B cell (primary cell): Measurements from ENCODE around the gene PIP5KL1. TPM values are rescaled to one million over a fixed set of nuclear protein-coding genes. Genes with fewer than 3 reads are reported as not detected.

Experiments
- ATAC-seq: fragments of 200-7000 bp; cut with Tn5 transposase; one replicate; pipeline ENCODE4 v1.10.0; 2021; ENCODE audit warnings: low read depth, mild to moderate bottlenecking, moderate number of reproducible peaks, moderate library complexity
- CTCF ChIA-PET: fragments of 350-600 bp; sonication (Branson Sonifier 250); formaldehyde crosslinking; loops from one replicate; lab custom pipeline; 2021; ENCODE audit warnings: antibody characterized with exemption, inconsistent platforms; lab: Charles Lee
- POLR2A ChIA-PET: fragments of 350-600 bp; sonication (Branson Sonifier 250); formaldehyde crosslinking; loops from one replicate; lab custom pipeline; 2021; ENCODE audit warnings: antibody characterized with exemption; lab: Charles Lee
- DNase-seq: peaks from one replicate; pipeline ENCODE4 v3.0.0; 2013
- H2AFZ ChIP-seq: 2 replicates; pipeline ENCODE4 v1.6.1; 2012; ENCODE audit warnings: mild to moderate bottlenecking, low read depth, low read length; ENCODE audit not compliant: insufficient read depth, poor library complexity, severe bottlenecking
- H3K27ac ChIP-seq, 2 donors: 1 replicate in 1 of 2; 2 replicates in 1 of 2; pipeline ENCODE4 v1.5.1; 2012 to 2013; ENCODE audit warnings: low read length in 2 of 2, mild to moderate bottlenecking in 2 of 2, moderate library complexity in 1 of 2
- H3K27me3 ChIP-seq, 4 experiments: fragments of 200-600 bp in 1 of 4; sonication (generic) in 1 of 4; replicated peaks in 1 of 4; 1 replicate in 2 of 4; 2 replicates in 2 of 4; pipeline versions ENCODE4 v1.6.1 to v1.7.0; 2013 to 2016; ENCODE audit warnings: low read length in 3 of 4, mild to moderate bottlenecking in 2 of 4, mixed read lengths in 1 of 4, moderate library complexity in 1 of 4; ENCODE audit not compliant: insufficient read depth in 4 of 4, control insufficient read depth in 3 of 4; ENCODE audit errors: control extremely low read depth in 1 of 4
- H3K36me3 ChIP-seq, 2 experiments: replicated peaks in 1 of 2; 1 replicate in 1 of 2; 2 replicates in 1 of 2; pipeline versions ENCODE4 v1.6.1 to v1.7.1; 2013; ENCODE audit warnings: low read length in 1 of 2; ENCODE audit not compliant: insufficient read depth in 2 of 2, control insufficient read depth in 1 of 2; ENCODE audit errors: control extremely low read depth in 1 of 2, extremely low read depth in 1 of 2
- H3K4me1 ChIP-seq, 2 donors: fragments of 200-600 bp in 1 of 2; sonication (generic) in 1 of 2; 1 replicate in 1 of 2; 2 replicates in 1 of 2; pipeline versions ENCODE4 v1.5.1 to v1.6.1; 2013 to 2017; ENCODE audit warnings: low read length in 2 of 2; ENCODE audit not compliant: control insufficient read depth in 2 of 2, insufficient read depth in 2 of 2
- H3K4me2 ChIP-seq: replicated peaks from 2 replicates; pipeline ENCODE3; 2012; ENCODE audit warnings: mild to moderate bottlenecking, low read depth, low read length; ENCODE audit not compliant: poor library complexity, severe bottlenecking
- H3K4me3 ChIP-seq, 5 experiments: fragments of 200-600 bp in 1 of 5; sonication (generic) in 1 of 5; 1 replicate in 3 of 5; 2 replicates in 2 of 5; pipeline versions ENCODE4 v1.5.1 to v1.7.0; 2011 to 2016; ENCODE audit warnings: low read length in 4 of 5, mild to moderate bottlenecking in 4 of 5, low read depth in 2 of 5, control low read depth in 1 of 5, moderate library complexity in 1 of 5; ENCODE audit not compliant: insufficient read depth in 1 of 5; ENCODE audit errors: control extremely low read depth in 1 of 5, extremely low read depth in 1 of 5
- H3K79me2 ChIP-seq: fragments of 200-600 bp; sonication (generic); one replicate; pipeline ENCODE4 v1.6.0; 2016; ENCODE audit warnings: low read length; ENCODE audit not compliant: control insufficient read depth, insufficient read depth
- H3K9ac ChIP-seq: fragments of 200-600 bp; sonication (generic); 2 replicates; pipeline ENCODE4 v1.6.1; 2017; ENCODE audit warnings: mild to moderate bottlenecking, low read length, moderate library complexity
- H3K9me3 ChIP-seq, 3 donors: one replicate each; pipeline versions ENCODE4 v1.6.1 to v1.7.1; 2013; ENCODE audit warnings: low read length in 2 of 3; ENCODE audit not compliant: control insufficient read depth in 2 of 3, insufficient read depth in 1 of 3; ENCODE audit errors: control extremely low read depth in 1 of 3
- H4K20me1 ChIP-seq: 2 replicates; pipeline ENCODE4 v1.6.0; 2012; ENCODE audit warnings: mild to moderate bottlenecking, low read length; ENCODE audit not compliant: insufficient read depth, control insufficient read depth, poor library complexity, severe bottlenecking
- H3K27ac Mint-ChIP-seq: one replicate; pipeline ENCODE4 v1.8.0; 2021; ENCODE audit warnings: mixed read lengths
- H3K27me3 Mint-ChIP-seq: one replicate; pipeline ENCODE4 v1.8.0; 2021; ENCODE audit warnings: mixed read lengths
- H3K4me1 Mint-ChIP-seq: one replicate; pipeline ENCODE4 v1.8.0; 2021; ENCODE audit warnings: mixed read lengths
- H3K4me3 Mint-ChIP-seq: one replicate; pipeline ENCODE4 v1.8.0; 2021; ENCODE audit warnings: mixed read lengths
- H3K9me3 Mint-ChIP-seq: one replicate; pipeline ENCODE4 v1.8.0; 2022; ENCODE audit warnings: mixed read lengths; ENCODE audit not compliant: insufficient read depth
- CTCF ChIP-seq: fragments of 200-600 bp; IDR thresholded peaks from one replicate; pipeline ENCODE4 v1.8.0; 2022; ENCODE audit warnings: antibody characterized with exemption, mild to moderate bottlenecking
- EZH2 ChIP-seq: IDR thresholded peaks from 2 replicates; pipeline ENCODE4 v1.6.1; 2012; ENCODE audit warnings: borderline replicate concordance, low read depth, mild to moderate bottlenecking, moderate library complexity, low read length; ENCODE audit not compliant: insufficient read depth, poor library complexity, severe bottlenecking
- WGBS: methylation state at CpG from one replicate; pipeline ENCODE4 v1.1.5; 2013; ENCODE audit warnings: missing lambda C conversion rate; ENCODE audit not compliant: insufficient coverage; 5-methylcytosine and 5-hydroxymethylcytosine counted together
- intact Hi-C: fragments of 100-400 bp; cut with micrococcal nuclease; formaldehyde crosslinking; loops from one replicate; pipeline ENCODE4 v1.10.0; 2022
- polyA plus RNA-seq: library from polyadenylated mRNA; depleted of rRNA; stranded (reverse); fragments of >200 nt; gene quantifications from 2 replicates; pipeline ENCODE4 v1.2.3, GENCODE V29; 2012
- total RNA-seq, 2 donors: library from RNA; stranded (reverse); fragments of 120-200 nt in 1 of 2; gene quantifications; 1 replicate in 1 of 2; 2 replicates in 1 of 2; pipeline versions ENCODE4 v1.2.3 to v1.2.4, GENCODE V29; 2013 to 2022

The PIP5KL1 gene
- total and polyA plus RNA-seq, 2 donors (not counting 1 experiment from before 2014, with no cell fraction given), result 0.75 to 1.4 TPM

GRCh38 chr9:127945942-127946341 lies 15.4 kb upstream of the PIP5KL1 start:
- peaks cover 0 to 83% of the 10 kb centered on the region in 2 experiments for H3K36me3 ChIP-seq
- DNase-seq, result no peak
- CTCF ChIA-PET, result interaction anchor here (5.8 to 12.6 kb wide), 3 partner anchors 10 to 171 kb away, joined by 48 to 310 read pairs (median 85); no protein-coding TSS in a partner anchor
- H3K27me3 Mint-ChIP-seq, result no peaks in the 10 kb centered on the region
- no peak overlapping the region for H2AFZ ChIP-seq
- no peak overlapping the region for H3K27ac ChIP-seq
- no peak for TF ChIP-seq EZH2
- TF ChIP-seq CTCF, result no peak
- no peak overlapping the region for H3K27ac Mint-ChIP-seq
- H3K4me1 Mint-ChIP-seq, result peaks cover 30% of the 10 kb centered on the region
- intact Hi-C loops, result no loop called here
- H3K79me2 ChIP-seq, result peaks cover 36% of the 10 kb centered on the region
- no peaks in the 10 kb centered on the region for H3K9me3 Mint-ChIP-seq
- POLR2A ChIA-PET, result no interaction called here
- H3K9me3 ChIP-seq, result no peaks in the 10 kb centered on the region
- no peak for ATAC-seq
- H3K4me2 ChIP-seq, result no peak overlapping the region
- no peak overlapping the region for H3K4me3 ChIP-seq
- no peak overlapping the region for H3K9ac ChIP-seq
- H3K4me3 Mint-ChIP-seq, result no peak overlapping the region
- WGBS, result 95% methylated on average over 4 of the region's 9 CpGs
- H3K4me1 ChIP-seq, result peaks cover 17 to 18% of the 10 kb centered on the region in 2 donors
- peaks cover 87% of the 10 kb centered on the region for H4K20me1 ChIP-seq
- no peaks in the 10 kb centered on the region for H3K27me3 ChIP-seq

GRCh38 chr9:127945338-127945737 lies 14.8 kb upstream of the PIP5KL1 start:
- H3K4me3 Mint-ChIP-seq, result no peak overlapping the region
- no peak for TF ChIP-seq CTCF
- TF ChIP-seq EZH2, result no peak
- POLR2A ChIA-PET, result no interaction called here

More at GRCh38 chr9:127945338-127945737, 14.8 kb upstream of the PIP5KL1 start:
- DNase-seq (no peak), ATAC-seq (no peak)
- Histone ChIP-seq H3K36me3 (peaks cover 0 to 82% of the 10 kb centered on the region in 2 experiments), H3K79me2 (peaks cover 30% of the 10 kb centered on the region), H3K9me3 (no peaks in the 10 kb centered on the region), H3K4me2 (no peak overlapping the region), H3K27me3 (no peaks in the 10 kb centered on the region), H4K20me1 (peaks cover 82% of the 10 kb centered on the region), H3K4me3 (no peak overlapping the region), H3K9ac (no peak overlapping the region), H2AFZ (no peak overlapping the region), H3K27ac (no peak overlapping the region), H3K4me1 (peaks cover 17 to 18% of the 10 kb centered on the region in 2 donors)
- Mint-ChIP-seq H3K4me1 (peaks cover 28% of the 10 kb centered on the region), H3K27ac (no peak overlapping the region), H3K9me3 (no peaks in the 10 kb centered on the region), H3K27me3 (no peaks in the 10 kb centered on the region)
- 95% methylated on average over 24 of the region's 24 CpGs for WGBS
- CTCF ChIA-PET, result interaction anchor here (0.8 to 12.6 kb wide), 6 partner anchors 11 to 172 kb away, joined by 3 to 310 read pairs (median 34); no protein-coding TSS in a partner anchor
- intact Hi-C loops, result no loop called here
